A549 (cell line): ENCODE measurements around the gene LIN7B. TPM values are rescaled to one million over a fixed set of nuclear protein-coding genes. Genes with fewer than 3 reads are reported as not detected.
A peak's percentile ranks its signal among the peaks of the same experiment; 100 is the strongest.

Experiments
- ATAC-seq, 2 experiments: fragments of 200-7000 bp in 1 of 2; fragments of >200 bp in 1 of 2; cut with Nextera tagmentation in 1 of 2; cut with Tn5 transposase in 1 of 2; 3 replicates each; pipeline versions ENCODE4 v1.8.0 to v1.9.1; 2018 to 2020; ENCODE audit warnings: mild to moderate bottlenecking in 1 of 2, moderate library complexity in 1 of 2
- CTCF ChIA-PET: fragments of 300-600 bp; sonication (Branson Sonifier 250); formaldehyde crosslinking; extraction: SDS; loops from one replicate; lab custom pipeline; 2021; ENCODE audit warnings: antibody characterized with exemption, inconsistent platforms; lab: Yijun Ruan, JAX
- POLR2A ChIA-PET: fragments of 350-600 bp; formaldehyde crosslinking; extraction: SDS; loops from one replicate; lab custom pipeline; 2021; ENCODE audit warnings: antibody characterized with exemption, inconsistent platforms; lab: Yijun Ruan, JAX
- DNase-seq, 2 experiments: peaks; one replicate each; pipeline versions ENCODE4 v3.0.0 to v3.0.0-alpha.2; 2011 to 2016; ENCODE audit warnings: low read depth in 1 of 2, low spot score in 1 of 2
- FAIRE-seq: peaks from 2 replicates; lab custom pipeline; 2011; peaks lifted over from hg19 to GRCh38; lab: Jason Lieb, UNC
- H3K27ac ChIP-seq, 2 experiments: fragments of >200 bp; sonication (Bioruptor Twin); formaldehyde crosslinking; 3 replicates each; pipeline ENCODE4 v1.5.1; 2016 to 2017
- H3K4me1 ChIP-seq: fragments of >200 bp; sonication (Bioruptor Twin); formaldehyde crosslinking; 3 replicates; pipeline ENCODE4 v1.6.1; 2016
- H3K4me2 ChIP-seq: fragments of >200 bp; sonication (Bioruptor Twin); formaldehyde crosslinking; 3 replicates; pipeline ENCODE4 v1.6.1; 2016
- H3K4me3 ChIP-seq: fragments of >200 bp; sonication (Bioruptor Twin); formaldehyde crosslinking; 3 replicates; pipeline ENCODE4 v1.5.1; 2016
- H3K9me3 ChIP-seq: fragments of >200 bp; sonication (Bioruptor Twin); formaldehyde crosslinking; 3 replicates; pipeline ENCODE4 v1.6.1; 2016
- CBX2 ChIP-seq: fragments of 200-600 bp; sonication (generic); IDR thresholded peaks from 2 replicates; pipeline ENCODE4 v1.6.1; 2016; ENCODE audit warnings: low read depth, mild to moderate bottlenecking, borderline replicate concordance
- EHMT2 ChIP-seq: fragments of 200-600 bp; sonication (generic); IDR thresholded peaks from 2 replicates; pipeline ENCODE4 v1.6.1; 2016; ENCODE audit warnings: antibody characterized with exemption, low read depth, mild to moderate bottlenecking, moderate library complexity
- GATA3 ChIP-seq: IDR thresholded peaks from 2 replicates; pipeline ENCODE4 v1.6.1; 2012; ENCODE audit warnings: borderline replicate concordance
- HEYL ChIP-seq: fragments of 250-450 bp; sonication (Bioruptor Pico); IDR thresholded peaks from 2 replicates; pipeline ENCODE4 v1.8.0; 2021; ENCODE audit warnings: mild to moderate bottlenecking, moderate library complexity
- HOXB13 ChIP-seq: fragments of 250-450 bp; sonication (Bioruptor Pico); IDR thresholded peaks from 2 replicates; pipeline ENCODE4 v1.5.0; 2020; ENCODE audit warnings: low read depth, mild to moderate bottlenecking, moderate library complexity
- HOXB5 ChIP-seq: fragments of 250-450 bp; sonication (Bioruptor Pico); IDR thresholded peaks from 2 replicates; pipeline ENCODE4 v1.5.0; 2020; ENCODE audit warnings: mild to moderate bottlenecking, moderate library complexity
- KDM1A ChIP-seq: fragments of 200-600 bp; sonication (generic); IDR thresholded peaks from 2 replicates; pipeline ENCODE4 v1.6.1; 2016; ENCODE audit warnings: low read depth, mild to moderate bottlenecking
- NFE2L2 ChIP-seq: fragments of 150-350 bp; conservative IDR thresholded peaks from 2 replicates; pipeline ENCODE4 v1.6.1; 2014; ENCODE audit warnings: low read length
- NPAS2 ChIP-seq: fragments of 250-450 bp; sonication (Bioruptor Pico); IDR thresholded peaks from 2 replicates; pipeline ENCODE4 v1.8.0; 2022; ENCODE audit warnings: mild to moderate bottlenecking, moderate library complexity, borderline replicate concordance
- REST ChIP-seq: fragments of 200-600 bp; sonication (generic); IDR thresholded peaks from 2 replicates; pipeline ENCODE4 v1.6.1; 2016; ENCODE audit warnings: antibody characterized with exemption, mild to moderate bottlenecking, moderate library complexity
- SMC3 ChIP-seq: fragments of >200 bp; sonication (Bioruptor Twin); formaldehyde crosslinking; IDR thresholded peaks from 3 replicates; pipeline ENCODE4 v1.6.1; 2018; ENCODE audit warnings: inconsistent platforms
- ZNF302 ChIP-seq: fragments of 250-450 bp; sonication (Bioruptor Pico); IDR thresholded peaks from 2 replicates; pipeline ENCODE4 v1.9.0; 2021; ENCODE audit warnings: inconsistent platforms, mild to moderate bottlenecking, moderate library complexity
- WGBS: methylation state at CpG from one replicate; pipeline ENCODE4 v1.1.6; 2017; ENCODE audit errors: missing lambda C conversion rate; 5-methylcytosine and 5-hydroxymethylcytosine counted together
- polyA plus RNA-seq, 4 experiments: library from polyadenylated mRNA; depleted of rRNA in 3 of 4; stranded (reverse); fragments of >200 nt; fragmentation: RNase III in 1 of 4; extraction: RNeasy Plus Mini Kit Qiagen cat#74134 plus additional on column Dnase treatment in 1 of 4; gene quantifications; 2 replicates in 3 of 4; 3 replicates in 1 of 4; pipeline ENCODE4 v1.2.3, GENCODE V29; 2011 to 2017
- TF ChIP-seq, protein P1 (sequence below): IDR thresholded peaks from 2 replicates; pipeline ENCODE4 v1.6.1; 2012

Gene LIN7B
- polyA plus RNA-seq, 2 of the 4 experiments (the other 2 are of a cell fraction): 5.4 to 7.1 TPM

DNA sequence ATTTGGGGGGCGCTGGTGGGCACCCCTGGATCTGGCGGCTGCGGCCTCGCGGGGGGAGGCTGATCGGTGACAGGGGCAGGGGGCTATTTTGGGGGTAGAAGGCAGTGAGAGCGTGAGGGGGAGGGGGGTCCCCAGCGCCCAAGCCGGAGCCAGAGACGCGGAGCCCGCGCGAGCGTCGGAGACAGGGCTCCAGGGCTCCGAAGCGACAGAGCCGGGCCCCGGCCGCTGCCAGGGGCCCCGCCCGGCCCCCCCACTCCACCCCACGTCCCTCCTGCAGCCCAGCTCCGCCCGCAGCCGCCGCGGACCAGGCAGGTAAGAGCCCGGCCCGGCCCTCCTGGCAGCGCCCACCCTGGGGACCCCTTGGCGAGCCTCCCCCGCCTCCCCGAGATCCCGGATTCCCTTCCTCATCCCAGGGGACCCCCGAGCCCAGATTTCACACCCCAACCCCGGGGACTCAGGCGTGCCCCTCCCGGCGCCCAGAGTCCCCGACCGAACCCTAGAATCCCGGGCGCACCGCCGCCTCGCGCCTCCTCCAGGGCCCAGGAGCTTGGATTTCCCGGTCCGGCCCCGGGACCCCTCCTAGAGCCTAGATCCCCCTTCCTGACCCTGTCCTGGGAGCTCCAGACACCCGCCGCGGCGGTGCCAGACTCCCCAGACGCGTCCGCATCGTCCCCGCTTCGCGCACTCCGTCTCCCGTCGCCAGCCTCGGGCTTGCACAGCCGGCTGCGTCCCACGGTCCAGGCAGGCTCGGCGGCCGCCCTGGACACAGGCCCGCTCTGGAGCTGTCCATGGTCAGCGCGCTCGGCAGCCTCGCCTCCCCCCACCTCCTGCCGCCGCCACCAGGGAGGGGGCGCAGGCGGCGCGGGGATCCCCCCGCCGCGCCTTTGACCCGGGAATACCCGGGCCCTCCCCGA, 5.5 kb downstream of the LIN7B start, which contains the start of gene PPFIA3 (continued):
- TF ChIP-seq SMC3: no peak
- no peak for TF ChIP-seq HEYL
- no peak for TF ChIP-seq CBX2
- peak; percentile 97 for TF ChIP-seq REST
- TF ChIP-seq HOXB13 (CRISPR knock-in tag): peak; percentile 47; the same call in 1 of the 2 replicates
- 0 out of 2 replicates have a peak, but pooled peaks have one; percentile 38 for TF ChIP-seq HOXB5 (CRISPR knock-in tag)

DNA sequence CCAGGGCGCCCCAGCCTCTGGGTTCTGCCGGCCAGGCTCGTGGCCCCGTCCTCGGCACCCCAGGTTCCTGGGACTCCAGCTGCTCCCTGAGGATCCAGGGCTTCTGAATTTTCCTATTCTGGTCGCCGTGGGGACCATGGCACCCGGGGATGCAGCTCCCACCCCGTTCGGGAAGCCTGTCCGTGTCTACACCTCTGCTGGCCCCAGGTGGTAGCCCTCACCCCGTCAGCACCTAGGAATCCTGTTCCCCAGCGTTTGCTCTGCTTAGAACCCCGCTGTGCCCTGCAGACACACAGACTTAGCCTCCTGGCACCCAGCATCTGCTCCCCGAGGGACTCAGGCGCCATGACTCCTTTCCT, 6.1 kb downstream of the LIN7B start:
- TF ChIP-seq GATA3: no peak
- peak; percentile 87 for TF ChIP-seq REST
- TF ChIP-seq EHMT2: 0 out of 2 replicates have a peak, but pooled peaks have one; percentile 28
- TF ChIP-seq NFE2L2: no peak
- no peak for TF ChIP-seq KDM1A
- TF ChIP-seq NPAS2: no peak
- no peak for TF ChIP-seq ZNF302 (CRISPR knock-in tag)
- TF ChIP-seq, protein P1, sequence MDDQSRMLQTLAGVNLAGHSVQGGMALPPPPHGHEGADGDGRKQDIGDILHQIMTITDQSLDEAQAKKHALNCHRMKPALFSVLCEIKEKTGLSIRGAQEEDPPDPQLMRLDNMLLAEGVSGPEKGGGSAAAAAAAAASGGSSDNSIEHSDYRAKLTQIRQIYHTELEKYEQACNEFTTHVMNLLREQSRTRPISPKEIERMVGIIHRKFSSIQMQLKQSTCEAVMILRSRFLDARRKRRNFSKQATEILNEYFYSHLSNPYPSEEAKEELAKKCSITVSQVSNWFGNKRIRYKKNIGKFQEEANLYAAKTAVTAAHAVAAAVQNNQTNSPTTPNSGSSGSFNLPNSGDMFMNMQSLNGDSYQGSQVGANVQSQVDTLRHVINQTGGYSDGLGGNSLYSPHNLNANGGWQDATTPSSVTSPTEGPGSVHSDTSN: no peak
- DNase-seq (no peak), FAIRE-seq (no peak), ATAC-seq (peak in 1 of 2 experiments; percentile 1; a peak in 1 of 6 replicates)
- CTCF ChIA-PET: interaction anchor here (0.6 to 21.0 kb wide), 14 partner anchors 11 to 449 kb away, joined by 3 to 298 read pairs (median 4); partner anchors contain the start of genes GYS1 and RUVBL2
- WGBS: 30% methylated on average over 11 of the region's 16 CpGs
- peaks cover 16% of the 10 kb centered on the region for H3K4me1 ChIP-seq
- peak overlapping the region; percentile 62 for H3K4me3 ChIP-seq
- H3K9me3 ChIP-seq: no peaks in the 10 kb centered on the region
- POLR2A ChIA-PET: interaction anchor here (0.8 to 1.2 kb wide), 3 partner anchors 20 to 127 kb away, joined by 3 to 5 read pairs (median 4); partner anchors contain the start of gene RUVBL2
- H3K27ac ChIP-seq: peak overlapping the region in 1 of 2 experiments; percentile 95; a peak in 2 of 6 replicates
- peak overlapping the region; percentile 87 for H3K4me2 ChIP-seq
